Spleen (tissue), 11 donors: Measurements from ENCODE around the gene WBP1L. TPM values are rescaled to one million over a fixed set of nuclear protein-coding genes. Genes with fewer than 3 reads are reported as not detected.

ENCODE experiments used
- DNase-seq: peaks from one replicate; pipeline ENCODE4 v3.0.0-alpha.2; 2020
- H3K27ac ChIP-seq, 8 donors: fragments of 200-600 bp; sonication (generic) in 7 of 8; 1 replicate in 4 of 8; 2 replicates in 4 of 8; pipeline versions ENCODE4 v1.5.0 to v1.8.0; 2016 to 2021; ENCODE audit warnings: inconsistent platforms in 4 of 8, mild to moderate bottlenecking in 4 of 8, moderate library complexity in 1 of 8
- H3K27me3 ChIP-seq, 7 donors: fragments of 200-600 bp; sonication (generic) in 6 of 7; replicated peaks in 1 of 7; 1 replicate in 4 of 7; 2 replicates in 3 of 7; pipeline versions ENCODE4 v1.5.0 to v1.8.0; 2016 to 2021; ENCODE audit warnings: inconsistent platforms in 3 of 7, mild to moderate bottlenecking in 1 of 7
- H3K36me3 ChIP-seq, 6 donors: fragments of 200-600 bp; sonication (generic) in 5 of 6; 1 replicate in 4 of 6; 2 replicates in 2 of 6; pipeline versions ENCODE4 v1.5.0 to v1.8.0; 2016 to 2021; ENCODE audit warnings: inconsistent platforms in 2 of 6
- H3K4me1 ChIP-seq, 6 donors: fragments of 200-600 bp; sonication (generic) in 5 of 6; 1 replicate in 3 of 6; 2 replicates in 3 of 6; pipeline versions ENCODE4 v1.5.0 to v1.8.0; 2016 to 2021; ENCODE audit warnings: inconsistent platforms in 3 of 6
- H3K4me3 ChIP-seq, 8 donors: fragments of 200-600 bp; sonication (generic) in 7 of 8; 1 replicate in 4 of 8; 2 replicates in 4 of 8; pipeline versions ENCODE4 v1.5.0 to v1.8.0; 2016 to 2021; ENCODE audit warnings: inconsistent platforms in 4 of 8, mild to moderate bottlenecking in 4 of 8, moderate library complexity in 2 of 8
- H3K9me3 ChIP-seq, 8 donors: fragments of 200-600 bp; sonication (generic) in 7 of 8; 1 replicate in 4 of 8; 2 replicates in 4 of 8; pipeline versions ENCODE4 v1.5.0 to v1.8.0; 2016 to 2021; ENCODE audit warnings: inconsistent platforms in 4 of 8
- CTCF ChIP-seq, 11 experiments: fragments of 200-600 bp in 7 of 11; fragments of 450-650 bp in 4 of 11; sonication (generic) in 4 of 11; IDR thresholded peaks in 8 of 11; conservative IDR thresholded peaks in 3 of 11; 1 replicate in 7 of 11; 2 replicates in 4 of 11; pipeline versions ENCODE4 v1.4.0 to v1.8.0; 2016 to 2021; ENCODE audit warnings: antibody characterized with exemption in 11 of 11, inconsistent platforms in 4 of 11, mild to moderate bottlenecking in 1 of 11
- POLR2A ChIP-seq, 3 donors: fragments of 450-650 bp; IDR thresholded peaks; one replicate each; pipeline ENCODE4 v1.5.1; 2017; ENCODE audit warnings: antibody characterized with exemption in 3 of 3, mild to moderate bottlenecking in 1 of 3
- POLR2AphosphoS5 ChIP-seq, 3 donors: sonication (generic); formaldehyde crosslinking; IDR thresholded peaks; one replicate each; pipeline ENCODE4 v1.5.1; 2017; ENCODE audit warnings: antibody characterized with exemption in 3 of 3
- WGBS, 5 donors: extraction: QIAGEN DNeasy Blood & Tissue Kit in 3 of 5; methylation state at CpG; one replicate each; pipeline versions ENCODE4 v1.1.5 to v1.1.7; 2013 to 2018; 5-methylcytosine and 5-hydroxymethylcytosine counted together
- intact Hi-C: fragments of 100-400 bp; cut with DNase I; formaldehyde crosslinking; loops from one replicate; pipeline ENCODE4 v1.15.0; 2023; ENCODE audit warnings: low total_unique reads
- polyA plus RNA-seq, 3 donors: library from polyadenylated mRNA; stranded (reverse); fragments of 200-250 nt; gene quantifications; one replicate each; pipeline ENCODE4 v1.2.1, GENCODE V29; 2013
- total RNA-seq, 7 donors: library from RNA; depleted of rRNA in 3 of 7; stranded (reverse); fragments of >200 nt in 3 of 7; fragmentation: NEBNext Ultra II Directional in 4 of 7; extraction: Animal tissue kit (Norgen Biotek cat#: 25700) in 4 of 7; gene quantifications; one replicate each; pipeline versions ENCODE4 v1.1.0 to v1.2.1, GENCODE V29; 2016 to 2021
- donor health status: healthy with polysubstance abuse.
- donor health status: DM: no; HTN: no; CAD: no; lungs with moderate emphysema.
- donor health status: DM: no; HTN: no; CAD: no.
- donor health status: Bipolar disorder and iron deficiency.
- donor health status: healthy.
- donor health status: DM: no; HTN: no; CAD: no.
- donor health status: DM: yes; HTN: yes; CAD: no.

WBP1L gene
- total and polyA plus RNA-seq, 10 donors, result 15.9 to 149 (median 49.2) TPM

GRCh38 chr10:102781090-102781920 lies 37.6 kb downstream of the WBP1L start:
- H3K4me1 ChIP-seq, result peaks cover 17 to 100% (median 77%) of the 10 kb centered on the region in 6 donors
- peak overlapping the region in 7 of 8 donors; percentile 6 to 85 (median 69) for H3K27ac ChIP-seq
- no peaks in the 10 kb centered on the region for H3K9me3 ChIP-seq
- H3K36me3 ChIP-seq, result peaks cover 0 to 28% (median 0%) of the 10 kb centered on the region in 6 donors
- no peak for DNase-seq
- no peaks in the 10 kb centered on the region for H3K27me3 ChIP-seq
- intact Hi-C loops, result no loop called here
- WGBS, 5 donors, result 46 to 75% (median 57%) methylated on average over 8 of the region's 8 CpGs
- TF ChIP-seq CTCF (IDR thresholded peaks at IDR 0.05 in 8 of 11, conservative IDR thresholded peaks at IDR 0.05 in 3 of 11) (no peak), POLR2A (IDR thresholded peaks at IDR 0.05) (no peak), POLR2AphosphoS5 (IDR thresholded peaks at IDR 0.05) (no peak)
- no peak overlapping the region for H3K4me3 ChIP-seq

- Histone ChIP-seq H3K27ac (peak overlapping the region in 7 of 8 donors; percentile 48 to 85 (median 69)), H3K4me3 (no peak overlapping the region), H3K36me3 (peaks cover 0 to 28% (median 0%) of the 10 kb centered on the region in 6 donors), H3K4me1 (peaks cover 17 to 100% (median 77%) of the 10 kb centered on the region in 6 donors), H3K9me3 (no peaks in the 10 kb centered on the region), H3K27me3 (no peaks in the 10 kb centered on the region)
- WGBS, 5 donors, result 69 to 80% (median 76%) methylated on average over 6 of the region's 6 CpGs
- DNase-seq, result no peak
- intact Hi-C loops, result no loop called here
- TF ChIP-seq POLR2A (IDR thresholded peaks at IDR 0.05), result no peak
These were observed 38.3 kb downstream of the WBP1L start for GRCh38 chr10:102781921-102782557.

GRCh38 chr10:102782673-102783551 lies 39.2 kb downstream of the WBP1L start:
- no peak for DNase-seq
- peaks cover 17 to 98% (median 77%) of the 10 kb centered on the region in 6 donors for H3K4me1 ChIP-seq
- no peaks in the 10 kb centered on the region for H3K27me3 ChIP-seq
- TF ChIP-seq POLR2AphosphoS5 (IDR thresholded peaks at IDR 0.05) (peak in 2 of 3 donors; percentile 9 to 39), CTCF (IDR thresholded peaks at IDR 0.05 in 8 of 11, conservative IDR thresholded peaks at IDR 0.05 in 3 of 11) (no peak)
- intact Hi-C loops, result no loop called here
- H3K27ac ChIP-seq, result peak overlapping the region in 7 of 8 donors; percentile 48 to 85 (median 69)
- H3K36me3 ChIP-seq, result peaks cover 0 to 24% (median 0%) of the 10 kb centered on the region in 6 donors
- H3K4me3 ChIP-seq, result no peak overlapping the region
- H3K9me3 ChIP-seq, result no peaks in the 10 kb centered on the region
- WGBS, 5 donors, result 54 to 80% (median 59%) methylated on average over 17 to 18 of the region's 18 CpGs

- WGBS, 5 donors, result 29 to 61% (median 53%) methylated on average over 1 of the region's 1 CpG
- no peak for DNase-seq
- intact Hi-C loops, result no loop called here
These were observed 39.8 kb downstream of the WBP1L start for GRCh38 chr10:102783568-102783967.

More at GRCh38 chr10:102783568-102783967, 39.8 kb downstream of the WBP1L start:
- H3K27me3 ChIP-seq, result no peaks in the 10 kb centered on the region
- no peak overlapping the region for H3K4me3 ChIP-seq
- no peaks in the 10 kb centered on the region for H3K9me3 ChIP-seq
- peak overlapping the region in 7 of 8 donors; percentile 48 to 85 (median 69) for H3K27ac ChIP-seq
- TF ChIP-seq POLR2A (IDR thresholded peaks at IDR 0.05) (no peak), CTCF (IDR thresholded peaks at IDR 0.05 in 8 of 11, conservative IDR thresholded peaks at IDR 0.05 in 3 of 11) (no peak), POLR2AphosphoS5 (IDR thresholded peaks at IDR 0.05) (no peak)
- H3K4me1 ChIP-seq, result peaks cover 17 to 91% (median 75%) of the 10 kb centered on the region in 6 donors
- H3K36me3 ChIP-seq, result peaks cover 0 to 19% (median 0%) of the 10 kb centered on the region in 6 donors
